ENCODE measurements around the gene TJP3. TPM values are rescaled to one million over a fixed set of nuclear protein-coding genes. Genes with fewer than 3 reads are reported as not detected.

TJP3 gene
- total and polyA plus RNA-seq, 2 donors, result 1.4 to 3.3 TPM

- whole genome bisulfite sequencing, result 97% methylated on average over 34 of the region's 34 CpGs
- H3K27me3 ChIP-seq (ENCODE audit: control insufficient read depth in 2 of 2, insufficient read depth in 1 of 2, low read length in 1 of 2), result peaks cover 0 to 4% of the 10 kb centered on the region in 2 donors
- no peak for DNase-seq (ENCODE audit: low read depth in 6 of 9, low spot score in 9 of 9)
- H3K4me3 ChIP-seq (ENCODE audit: low read length in 2 of 2), result no peak overlapping the region
- no peaks in the 10 kb centered on the region for H3K9me3 ChIP-seq (ENCODE audit: control insufficient read depth in 2 of 2, insufficient read depth in 1 of 2, low read length in 1 of 2)
- no peak overlapping the region for H3K27ac ChIP-seq (ENCODE audit: low read depth in 1 of 2, low read length in 1 of 2)
- peaks cover 2% of the 10 kb centered on the region in 2 donors for H3K4me1 ChIP-seq (ENCODE audit: control insufficient read depth in 2 of 2, insufficient read depth in 2 of 2, low read length in 2 of 2)
- H3K36me3 ChIP-seq (ENCODE audit: control insufficient read depth in 2 of 2, insufficient read depth in 2 of 2, low read length in 1 of 2), result peaks cover 2 to 6% of the 10 kb centered on the region in 2 donors
These were observed 14.9 kb upstream of the TJP3 start for GRCh38 chr19:3693025-3693925.

- no peak for DNase-seq (ENCODE audit: low read depth in 6 of 9, low spot score in 9 of 9)
- 98% methylated on average over 42 of the region's 42 CpGs for WGBS
These were observed 13.6 kb upstream of the TJP3 start for GRCh38 chr19:3694361-3695123.

DNA sequence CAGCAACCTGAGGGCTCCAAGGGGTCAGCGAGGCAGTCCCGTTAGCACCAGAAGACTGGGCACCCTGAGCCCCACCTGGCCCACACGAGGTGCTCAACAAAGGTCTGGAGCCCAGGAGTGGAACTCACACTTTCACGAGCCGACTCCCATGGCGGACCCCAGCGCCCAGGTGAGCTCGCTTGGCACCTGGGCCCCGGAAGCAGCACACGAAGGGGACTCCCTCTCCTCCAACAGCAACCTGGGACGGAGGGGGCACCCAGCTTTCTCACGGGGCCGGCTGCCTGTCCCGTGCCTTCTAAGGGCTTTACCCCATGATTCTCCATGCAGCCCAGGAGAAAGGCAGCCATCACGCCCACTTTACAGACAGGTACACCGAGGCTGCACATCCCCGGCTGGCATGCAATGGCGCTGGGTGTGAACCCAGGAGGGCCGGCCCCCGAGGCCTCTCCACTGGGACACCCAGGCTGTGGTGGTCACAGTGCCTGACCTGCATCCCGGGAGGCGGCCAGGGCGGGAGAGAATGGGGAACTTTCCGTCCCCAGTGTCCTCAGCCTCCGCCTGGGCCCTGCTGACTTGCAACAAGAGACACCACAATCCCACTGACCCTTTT, 13.0 kb upstream of the TJP3 start:
- DNase-seq (ENCODE audit: low read depth in 6 of 9, low spot score in 9 of 9), result no peak
- Histone ChIP-seq H3K36me3 (ENCODE audit: control insufficient read depth in 2 of 2, insufficient read depth in 2 of 2, low read length in 1 of 2) (peaks cover 2 to 6% of the 10 kb centered on the region in 2 donors), H3K4me1 (ENCODE audit: control insufficient read depth in 2 of 2, insufficient read depth in 2 of 2, low read length in 2 of 2) (peaks cover 3 to 12% of the 10 kb centered on the region in 2 donors), H3K27ac (ENCODE audit: low read depth in 1 of 2, low read length in 1 of 2) (no peak overlapping the region), H3K27me3 (ENCODE audit: control insufficient read depth in 2 of 2, insufficient read depth in 1 of 2, low read length in 1 of 2) (peaks cover 0 to 9% of the 10 kb centered on the region in 2 donors), H3K9me3 (ENCODE audit: control insufficient read depth in 2 of 2, insufficient read depth in 1 of 2, low read length in 1 of 2) (no peaks in the 10 kb centered on the region), H3K4me3 (ENCODE audit: low read length in 2 of 2) (no peak overlapping the region)
- 97% methylated on average over 25 of the region's 25 CpGs for WGBS

More at GRCh38 chr19:3694361-3695123, 13.6 kb upstream of the TJP3 start:
- H3K9me3 ChIP-seq (ENCODE audit: control insufficient read depth in 2 of 2, insufficient read depth in 1 of 2, low read length in 1 of 2), result no peaks in the 10 kb centered on the region
- peaks cover 3 to 10% of the 10 kb centered on the region in 2 donors for H3K4me1 ChIP-seq (ENCODE audit: control insufficient read depth in 2 of 2, insufficient read depth in 2 of 2, low read length in 2 of 2)
- peaks cover 0 to 5% of the 10 kb centered on the region in 2 donors for H3K27me3 ChIP-seq (ENCODE audit: control insufficient read depth in 2 of 2, insufficient read depth in 1 of 2, low read length in 1 of 2)
- no peak overlapping the region for H3K4me3 ChIP-seq (ENCODE audit: low read length in 2 of 2)
- H3K36me3 ChIP-seq (ENCODE audit: control insufficient read depth in 2 of 2, insufficient read depth in 2 of 2, low read length in 1 of 2), result peaks cover 2 to 6% of the 10 kb centered on the region in 2 donors
- H3K27ac ChIP-seq (ENCODE audit: low read depth in 1 of 2, low read length in 1 of 2), result no peak overlapping the region

- Histone ChIP-seq H3K36me3 (ENCODE audit: control insufficient read depth in 2 of 2, insufficient read depth in 2 of 2, low read length in 1 of 2) (peaks cover 2 to 6% of the 10 kb centered on the region in 2 donors), H3K27ac (ENCODE audit: low read depth in 1 of 2, low read length in 1 of 2) (no peak overlapping the region), H3K4me3 (ENCODE audit: low read length in 2 of 2) (no peak overlapping the region), H3K27me3 (ENCODE audit: control insufficient read depth in 2 of 2, insufficient read depth in 1 of 2, low read length in 1 of 2) (peaks cover 0 to 9% of the 10 kb centered on the region in 2 donors), H3K4me1 (ENCODE audit: control insufficient read depth in 2 of 2, insufficient read depth in 2 of 2, low read length in 2 of 2) (peaks cover 3 to 12% of the 10 kb centered on the region in 2 donors), H3K9me3 (ENCODE audit: control insufficient read depth in 2 of 2, insufficient read depth in 1 of 2, low read length in 1 of 2) (no peaks in the 10 kb centered on the region)
- DNase-seq (ENCODE audit: low read depth in 6 of 9, low spot score in 9 of 9), result no peak
- 97% methylated on average over 23 of the region's 23 CpGs for WGBS
These were observed 12.1 kb upstream of the TJP3 start for GRCh38 chr19:3695986-3696659.

DNA sequence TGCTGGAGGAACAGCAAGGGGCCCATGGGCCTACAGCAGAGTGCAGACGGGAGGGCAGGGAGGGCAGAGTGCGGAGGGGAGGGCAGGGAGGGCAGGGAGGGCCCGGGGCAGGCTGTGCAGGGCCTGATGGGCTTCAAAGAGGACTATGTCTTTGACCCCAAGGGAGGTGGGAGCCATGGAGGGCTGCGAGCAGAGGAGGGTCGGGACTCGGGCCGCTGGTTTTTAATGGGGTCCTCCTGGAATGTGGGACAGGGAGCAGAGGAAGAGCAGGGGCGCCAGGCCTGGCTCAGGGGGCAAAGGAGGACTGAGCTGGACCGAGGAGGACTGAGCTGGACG, 11.6 kb upstream of the TJP3 start:
- 94% methylated on average over 10 of the region's 10 CpGs for WGBS
- peaks cover 0 to 9% of the 10 kb centered on the region in 2 donors for H3K27me3 ChIP-seq (ENCODE audit: control insufficient read depth in 2 of 2, insufficient read depth in 1 of 2, low read length in 1 of 2)
- no peak overlapping the region for H3K27ac ChIP-seq (ENCODE audit: low read depth in 1 of 2, low read length in 1 of 2)
- peaks cover 2 to 6% of the 10 kb centered on the region in 2 donors for H3K36me3 ChIP-seq (ENCODE audit: control insufficient read depth in 2 of 2, insufficient read depth in 2 of 2, low read length in 1 of 2)
- H3K4me1 ChIP-seq (ENCODE audit: control insufficient read depth in 2 of 2, insufficient read depth in 2 of 2, low read length in 2 of 2), result peaks cover 3 to 12% of the 10 kb centered on the region in 2 donors
- no peak overlapping the region for H3K4me3 ChIP-seq (ENCODE audit: low read length in 2 of 2)
- no peak for DNase-seq (ENCODE audit: low read depth in 6 of 9, low spot score in 9 of 9)
- no peaks in the 10 kb centered on the region for H3K9me3 ChIP-seq (ENCODE audit: control insufficient read depth in 2 of 2, insufficient read depth in 1 of 2, low read length in 1 of 2)

DNA sequence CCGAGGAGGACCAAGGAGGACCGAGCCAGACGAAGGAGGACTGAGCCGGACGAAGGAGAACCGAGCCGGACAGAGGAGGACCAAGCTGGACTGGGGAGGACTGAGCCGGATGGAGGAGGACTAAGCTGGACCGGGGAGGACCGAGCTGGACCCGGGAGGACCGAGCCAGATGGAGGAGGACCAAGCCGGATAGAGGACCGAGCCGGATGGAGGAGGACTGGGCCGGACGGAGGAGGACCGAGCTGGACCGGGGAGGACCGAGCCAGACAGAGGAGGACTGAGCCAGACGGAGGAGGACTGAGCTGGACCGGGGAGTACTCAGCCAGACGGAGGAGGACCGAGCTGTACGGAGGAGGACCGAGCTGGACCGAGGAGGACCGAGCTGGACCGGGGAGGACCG, 11.1 kb upstream of the TJP3 start:
- Histone ChIP-seq H3K9me3 (ENCODE audit: control insufficient read depth in 2 of 2, insufficient read depth in 1 of 2, low read length in 1 of 2) (no peaks in the 10 kb centered on the region), H3K4me3 (ENCODE audit: low read length in 2 of 2) (no peak overlapping the region), H3K36me3 (ENCODE audit: control insufficient read depth in 2 of 2, insufficient read depth in 2 of 2, low read length in 1 of 2) (peaks cover 2 to 6% of the 10 kb centered on the region in 2 donors), H3K27me3 (ENCODE audit: control insufficient read depth in 2 of 2, insufficient read depth in 1 of 2, low read length in 1 of 2) (peaks cover 0 to 9% of the 10 kb centered on the region in 2 donors), H3K4me1 (ENCODE audit: control insufficient read depth in 2 of 2, insufficient read depth in 2 of 2, low read length in 2 of 2) (peaks cover 3 to 12% of the 10 kb centered on the region in 2 donors), H3K27ac (ENCODE audit: low read depth in 1 of 2, low read length in 1 of 2) (no peak overlapping the region)
- whole genome bisulfite sequencing, result 98% methylated on average over 30 of the region's 30 CpGs
- DNase-seq (ENCODE audit: low read depth in 6 of 9, low spot score in 9 of 9), result no peak

- Histone ChIP-seq H3K4me3 (ENCODE audit: low read length in 2 of 2) (no peak overlapping the region), H3K9me3 (ENCODE audit: control insufficient read depth in 2 of 2, insufficient read depth in 1 of 2, low read length in 1 of 2) (no peaks in the 10 kb centered on the region), H3K36me3 (ENCODE audit: control insufficient read depth in 2 of 2, insufficient read depth in 2 of 2, low read length in 1 of 2) (peaks cover 2 to 6% of the 10 kb centered on the region in 2 donors), H3K4me1 (ENCODE audit: control insufficient read depth in 2 of 2, insufficient read depth in 2 of 2, low read length in 2 of 2) (peaks cover 3 to 12% of the 10 kb centered on the region in 2 donors), H3K27ac (ENCODE audit: low read depth in 1 of 2, low read length in 1 of 2) (no peak overlapping the region), H3K27me3 (ENCODE audit: control insufficient read depth in 2 of 2, insufficient read depth in 1 of 2, low read length in 1 of 2) (peaks cover 0 to 9% of the 10 kb centered on the region in 2 donors)
- WGBS, result 96% methylated on average over 43 of the region's 43 CpGs
- no peak for DNase-seq (ENCODE audit: low read depth in 6 of 9, low spot score in 9 of 9)
These were observed 10.4 kb upstream of the TJP3 start for GRCh38 chr19:3697671-3698385.

DNA sequence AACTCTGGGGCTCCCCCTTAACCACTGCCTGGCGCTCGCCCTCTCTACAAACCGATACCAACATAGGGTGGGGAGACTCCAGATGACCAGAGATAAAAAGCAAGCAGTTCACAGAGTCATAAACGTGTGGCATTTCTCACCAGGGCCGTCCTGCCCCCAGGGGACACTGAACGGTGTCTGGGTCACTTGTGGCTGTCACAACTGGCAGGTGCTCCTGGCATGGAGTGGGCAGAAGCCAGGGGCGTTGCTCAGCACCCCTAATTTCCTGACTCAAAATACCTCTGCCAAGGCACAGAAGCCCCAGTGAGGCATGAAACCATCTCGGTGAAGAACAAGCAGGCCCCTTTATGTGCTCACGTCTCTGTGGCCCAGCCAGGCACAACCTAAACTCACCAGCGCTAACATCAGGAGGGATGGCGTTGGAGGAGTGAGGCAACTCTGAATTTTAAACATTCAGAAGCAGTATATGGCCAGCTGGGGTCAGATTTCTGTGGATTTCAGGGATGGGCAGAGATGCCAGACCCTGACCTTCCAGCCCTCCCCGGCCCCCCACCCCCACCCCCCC, 9.7 kb upstream of the TJP3 start:
- H3K4me3 ChIP-seq (ENCODE audit: low read length in 2 of 2), result no peak overlapping the region
- no peaks in the 10 kb centered on the region for H3K9me3 ChIP-seq (ENCODE audit: control insufficient read depth in 2 of 2, insufficient read depth in 1 of 2, low read length in 1 of 2)
- peaks cover 2 to 6% of the 10 kb centered on the region in 2 donors for H3K36me3 ChIP-seq (ENCODE audit: control insufficient read depth in 2 of 2, insufficient read depth in 2 of 2, low read length in 1 of 2)
- H3K27me3 ChIP-seq (ENCODE audit: control insufficient read depth in 2 of 2, insufficient read depth in 1 of 2, low read length in 1 of 2), result peaks cover 0 to 9% of the 10 kb centered on the region in 2 donors
- DNase-seq (ENCODE audit: low read depth in 6 of 9, low spot score in 9 of 9), result no peak
- no peak overlapping the region for H3K27ac ChIP-seq (ENCODE audit: low read depth in 1 of 2, low read length in 1 of 2)
- WGBS, result 82% methylated on average over 12 of the region's 12 CpGs
- H3K4me1 ChIP-seq (ENCODE audit: control insufficient read depth in 2 of 2, insufficient read depth in 2 of 2, low read length in 2 of 2), result peaks cover 3 to 12% of the 10 kb centered on the region in 2 donors

All from thymus (tissue), 11 donors.